Gastrocnemius medialis (tissue), 4 donors: ENCODE results near the gene SUPT20HL1. TPM values are rescaled to one million over a fixed set of nuclear protein-coding genes. Genes with fewer than 3 reads are reported as not detected.
"Not testable (repeated sequence)": the region's sequence is repeated elsewhere in the genome, so short reads cannot be mapped to it uniquely, and the experiment has no call there.

Experiments used
- ATAC-seq, 2 donors: fragments of 150-250 bp; one replicate each; pipeline ENCODE4 v1.9.1; 2016
- DNase-seq, 2 donors: peaks; one replicate each; pipeline ENCODE4 v3.0.0-alpha.2; 2019
- H3K27ac ChIP-seq, 4 donors: fragments of 200-600 bp; sonication (generic); 1 replicate in 1 of 4; 2 replicates in 3 of 4; pipeline ENCODE4 v1.5.1; 2016 to 2018; ENCODE audit warnings: mild to moderate bottlenecking in 2 of 4, moderate library complexity in 1 of 4
- H3K27me3 ChIP-seq, 3 donors: fragments of 200-600 bp; sonication (generic) in 2 of 3; 1 replicate in 1 of 3; 2 replicates in 2 of 3; pipeline versions ENCODE4 v1.5.1 to v1.6.0; 2016 to 2019; ENCODE audit warnings: mild to moderate bottlenecking in 1 of 3, moderate library complexity in 1 of 3
- H3K36me3 ChIP-seq, 2 donors: fragments of 200-600 bp; sonication (generic) in 1 of 2; one replicate each; pipeline ENCODE4 v1.5.1; 2017 to 2018
- H3K4me1 ChIP-seq, 2 donors: fragments of 200-600 bp; sonication (generic) in 1 of 2; one replicate each; pipeline ENCODE4 v1.5.1; 2016 to 2017; ENCODE audit warnings: mild to moderate bottlenecking in 2 of 2
- H3K4me3 ChIP-seq, 4 donors: fragments of 200-600 bp; sonication (generic) in 3 of 4; 1 replicate in 1 of 4; 2 replicates in 3 of 4; pipeline ENCODE4 v1.5.1; 2016 to 2019; ENCODE audit warnings: mild to moderate bottlenecking in 2 of 4
- H3K9me3 ChIP-seq, 3 donors: fragments of 200-600 bp; sonication (generic) in 2 of 3; 1 replicate in 1 of 3; 2 replicates in 2 of 3; pipeline ENCODE4 v1.5.1; 2016 to 2019
- POLR2A ChIP-seq, 2 donors: fragments of 450-650 bp; IDR thresholded peaks; one replicate each; pipeline ENCODE4 v1.6.1; 2017; ENCODE audit warnings: antibody characterized with exemption in 2 of 2, mild to moderate bottlenecking in 2 of 2, moderate library complexity in 2 of 2
- in situ Hi-C, 4 donors: fragments of 200-750 bp; cut with MboI; loops; one replicate each; pipeline versions ENCODE4 v1.15.0 to v1.8.0; 2017; ENCODE audit warnings: low sequenced_read_pairs in 4 of 4
- intact Hi-C: fragments of 100-400 bp; cut with DNase I; formaldehyde crosslinking; loops from one replicate; pipeline ENCODE4 v1.15.1; 2023; ENCODE audit warnings: low total_unique reads
- total RNA-seq, 4 donors: library from RNA; depleted of rRNA; stranded (reverse); fragments of >200 nt; gene quantifications; one replicate each; pipeline versions ENCODE4 v1.1.0 to v1.2.3, GENCODE V29; 2016
- TF ChIP-seq, protein P1 (sequence below), 5 experiments: fragments of 450-650 bp in 3 of 5; fragments of 200-600 bp in 2 of 5; sonication (generic) in 2 of 5; IDR thresholded peaks in 4 of 5; conservative IDR thresholded peaks in 1 of 5; 1 replicate in 4 of 5; 2 replicates in 1 of 5; pipeline ENCODE4 v1.5.1; 2016 to 2019; ENCODE audit warnings: antibody characterized with exemption in 5 of 5, mild to moderate bottlenecking in 3 of 5, moderate library complexity in 3 of 5

The SUPT20HL1 gene
- total RNA-seq, 4 donors from 2014 or later = not detected

DNA sequence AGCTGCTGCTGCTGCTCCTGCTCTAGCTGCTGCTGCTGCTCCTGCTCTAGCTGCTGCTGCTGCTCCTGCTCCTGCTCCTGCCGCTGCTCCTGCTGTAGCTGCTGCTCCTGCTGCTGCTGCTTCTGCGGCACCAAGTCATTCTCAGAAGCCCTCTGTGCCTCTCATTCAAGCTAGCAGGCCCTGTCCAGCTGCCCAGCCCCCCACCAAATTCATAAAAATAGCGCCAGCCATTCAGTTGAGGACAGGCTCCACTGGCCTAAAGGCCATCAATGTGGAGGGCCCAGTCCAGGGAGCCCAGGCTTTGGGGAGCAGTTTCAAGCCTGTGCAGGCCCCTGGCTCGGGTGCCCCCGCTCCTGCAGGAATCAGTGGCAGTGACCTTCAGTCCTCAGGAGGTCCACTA, 3.9 kb downstream of the SUPT20HL1 start:
- Histone ChIP-seq H3K4me3 (no peak overlapping the region), H3K36me3 (no peaks in the 10 kb centered on the region)
- ATAC-seq = no peak

DNA sequence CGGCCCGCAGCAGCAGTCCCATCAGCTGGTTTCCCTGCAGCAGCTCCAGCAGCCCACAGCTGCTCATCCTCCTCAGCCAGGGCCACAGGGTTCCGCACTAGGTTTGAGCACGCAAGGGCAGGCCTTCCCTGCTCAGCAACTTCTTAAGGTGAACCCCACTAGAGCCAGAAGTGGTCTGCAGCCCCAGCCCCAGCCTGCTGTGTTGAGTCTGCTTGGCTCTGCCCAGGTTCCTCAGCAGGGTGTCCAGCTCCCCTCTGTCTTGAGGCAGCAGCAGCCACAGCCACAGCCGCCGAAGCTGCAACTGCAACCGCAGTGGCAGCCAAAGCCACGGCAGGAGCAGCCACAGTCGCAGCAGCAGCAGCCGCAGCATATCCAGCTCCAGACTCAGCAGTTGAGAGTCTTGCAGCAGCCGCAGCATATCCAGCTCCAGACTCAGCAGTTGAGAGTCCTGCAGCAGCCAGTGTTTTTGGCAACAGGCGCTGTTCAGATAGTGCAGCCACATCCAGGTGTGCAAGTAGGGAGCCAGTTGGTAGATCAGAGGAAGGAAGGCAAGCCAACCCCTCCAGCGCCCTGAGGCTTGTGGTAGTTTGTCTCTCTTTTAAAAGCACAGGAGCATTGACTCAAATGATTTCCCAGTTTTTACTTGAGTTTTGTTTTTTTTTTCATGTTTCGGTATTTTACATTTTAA, 4.6 kb downstream of the SUPT20HL1 start:
- Histone ChIP-seq H3K9me3 (no peaks in the 10 kb centered on the region), H3K36me3 (no peaks in the 10 kb centered on the region), H3K27ac (no peak overlapping the region), H3K4me1 (no peaks in the 10 kb centered on the region), H3K4me3 (no peak overlapping the region), H3K27me3 (no peaks in the 10 kb centered on the region)
- intact Hi-C loops = no loop called here
- TF ChIP-seq, protein P1, sequence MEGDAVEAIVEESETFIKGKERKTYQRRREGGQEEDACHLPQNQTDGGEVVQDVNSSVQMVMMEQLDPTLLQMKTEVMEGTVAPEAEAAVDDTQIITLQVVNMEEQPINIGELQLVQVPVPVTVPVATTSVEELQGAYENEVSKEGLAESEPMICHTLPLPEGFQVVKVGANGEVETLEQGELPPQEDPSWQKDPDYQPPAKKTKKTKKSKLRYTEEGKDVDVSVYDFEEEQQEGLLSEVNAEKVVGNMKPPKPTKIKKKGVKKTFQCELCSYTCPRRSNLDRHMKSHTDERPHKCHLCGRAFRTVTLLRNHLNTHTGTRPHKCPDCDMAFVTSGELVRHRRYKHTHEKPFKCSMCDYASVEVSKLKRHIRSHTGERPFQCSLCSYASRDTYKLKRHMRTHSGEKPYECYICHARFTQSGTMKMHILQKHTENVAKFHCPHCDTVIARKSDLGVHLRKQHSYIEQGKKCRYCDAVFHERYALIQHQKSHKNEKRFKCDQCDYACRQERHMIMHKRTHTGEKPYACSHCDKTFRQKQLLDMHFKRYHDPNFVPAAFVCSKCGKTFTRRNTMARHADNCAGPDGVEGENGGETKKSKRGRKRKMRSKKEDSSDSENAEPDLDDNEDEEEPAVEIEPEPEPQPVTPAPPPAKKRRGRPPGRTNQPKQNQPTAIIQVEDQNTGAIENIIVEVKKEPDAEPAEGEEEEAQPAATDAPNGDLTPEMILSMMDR (IDR thresholded peaks at IDR 0.05 in 4 of 5, conservative IDR thresholded peaks at IDR 0.05 in 1 of 5) = no peak
- TF ChIP-seq POLR2A (IDR thresholded peaks at IDR 0.05) = no peak
- in situ Hi-C loops = no loop called here
- ATAC-seq (no peak), DNase-seq (no peak)

More for the DNA sequence above, 3.9 kb downstream of the SUPT20HL1 start:
- in situ Hi-C loops (no loop called here), intact Hi-C loops (no loop called here)
- no peaks in the 10 kb centered on the region for H3K27me3 ChIP-seq
- TF ChIP-seq POLR2A (IDR thresholded peaks at IDR 0.05) = no peak
- TF ChIP-seq, protein P1 (IDR thresholded peaks at IDR 0.05 in 4 of 5, conservative IDR thresholded peaks at IDR 0.05 in 1 of 5) = no peak
- DNase-seq = no peak
- no peaks in the 10 kb centered on the region for H3K4me1 ChIP-seq
- H3K27ac ChIP-seq = no peak overlapping the region
- H3K9me3 ChIP-seq = no peaks in the 10 kb centered on the region

DNA sequence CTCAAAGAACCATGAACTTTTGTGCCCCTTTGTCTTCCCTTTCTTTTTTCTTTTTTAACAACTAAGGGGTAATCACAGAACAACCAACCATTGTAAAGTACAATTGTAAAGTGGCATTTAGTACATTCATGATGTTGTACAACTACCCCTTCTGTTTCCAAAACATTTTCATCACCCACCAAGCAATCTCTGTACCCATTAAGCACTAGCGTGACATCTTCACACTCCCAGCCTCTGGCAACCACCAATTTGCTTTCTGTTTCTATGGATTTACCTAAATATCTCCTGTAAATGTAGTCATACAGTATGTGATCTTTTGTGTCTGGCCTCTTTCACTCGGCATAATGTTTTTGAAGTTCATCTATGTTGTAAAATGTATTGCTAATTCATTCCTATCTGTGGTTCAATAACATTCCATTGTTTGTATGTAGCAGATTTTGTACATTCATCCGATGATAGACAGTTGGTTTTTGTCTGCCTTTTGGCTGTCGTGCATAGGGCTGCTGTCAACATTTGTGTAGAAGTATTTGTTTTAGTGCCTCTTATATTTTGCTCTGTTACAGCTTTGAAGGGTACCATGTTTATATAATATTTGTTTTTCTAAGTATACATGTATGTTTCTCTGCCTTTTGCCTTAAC, 6.4 kb downstream of the SUPT20HL1 start:
- H3K36me3 ChIP-seq, DNase-seq, H3K27me3 ChIP-seq, H3K4me3 ChIP-seq, H3K27ac ChIP-seq, intact Hi-C loops, H3K4me1 ChIP-seq, ATAC-seq, H3K9me3 ChIP-seq, in situ Hi-C loops: not testable (repeated sequence)

DNA sequence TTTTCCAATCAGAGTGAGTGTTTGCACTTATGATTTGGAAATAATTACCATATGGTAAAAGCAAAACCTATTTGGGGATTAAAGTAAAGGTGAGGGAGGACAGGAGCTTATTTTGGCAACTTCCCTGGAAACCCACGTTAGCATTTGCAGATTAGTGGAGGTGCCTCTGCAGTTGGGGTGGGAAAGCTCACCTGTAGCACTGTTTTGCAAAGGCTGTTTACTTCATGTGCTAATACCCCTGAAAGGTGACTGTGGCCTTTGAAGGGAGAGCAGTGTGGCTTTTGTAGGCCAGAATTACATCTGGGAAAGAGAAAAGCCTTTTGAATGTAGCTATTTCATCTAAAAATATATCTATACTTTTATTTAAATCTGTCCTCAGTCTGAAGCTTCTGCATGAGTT, 9.4 kb downstream of the SUPT20HL1 start:
- intact Hi-C loops (no loop called here), in situ Hi-C loops (no loop called here)
- H3K9me3 ChIP-seq = no peaks in the 10 kb centered on the region
- no peaks in the 10 kb centered on the region for H3K4me1 ChIP-seq
- TF ChIP-seq, protein P1 (IDR thresholded peaks at IDR 0.05 in 4 of 5, conservative IDR thresholded peaks at IDR 0.05 in 1 of 5) = no peak
- no peak for TF ChIP-seq POLR2A (IDR thresholded peaks at IDR 0.05)
- no peak for ATAC-seq
- no peaks in the 10 kb centered on the region for H3K36me3 ChIP-seq
- no peak overlapping the region for H3K4me3 ChIP-seq
- H3K27me3 ChIP-seq = no peaks in the 10 kb centered on the region
- no peak overlapping the region for H3K27ac ChIP-seq
- DNase-seq = no peak

DNA sequence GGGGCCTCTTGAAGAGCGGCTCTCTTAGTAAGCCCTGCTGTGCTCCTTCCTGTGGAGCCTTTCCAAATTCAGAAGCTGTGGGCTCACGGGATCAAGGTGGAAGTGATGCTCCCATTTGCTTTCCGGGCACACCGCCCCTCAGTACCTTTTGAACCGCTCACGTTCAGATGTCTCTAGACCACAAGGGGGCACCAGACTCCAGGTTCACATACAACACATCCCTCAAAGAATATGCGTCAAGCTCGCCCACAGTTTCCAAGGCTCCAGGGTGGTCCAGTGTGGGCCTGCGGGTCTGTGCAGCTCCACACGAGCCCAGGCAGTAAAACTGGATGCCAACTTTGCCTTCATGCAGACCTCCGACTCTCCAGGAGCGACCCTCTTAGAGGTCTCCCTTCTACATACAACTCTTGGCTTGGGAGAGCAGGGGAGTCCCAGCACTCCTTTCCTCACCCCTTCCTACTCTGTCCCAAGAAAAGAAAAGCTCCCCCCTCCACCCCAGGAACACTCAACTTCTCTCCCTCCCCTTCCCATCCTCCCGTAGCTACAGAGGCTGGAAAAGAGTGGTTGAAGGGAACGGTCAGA, 11.0 kb downstream of the SUPT20HL1 start:
- Histone ChIP-seq H3K4me1 (no peaks in the 10 kb centered on the region), H3K4me3 (no peak overlapping the region), H3K27ac (no peak overlapping the region), H3K36me3 (no peaks in the 10 kb centered on the region), H3K9me3 (no peaks in the 10 kb centered on the region), H3K27me3 (no peaks in the 10 kb centered on the region)
- TF ChIP-seq, protein P1 (IDR thresholded peaks at IDR 0.05 in 4 of 5, conservative IDR thresholded peaks at IDR 0.05 in 1 of 5) = peak in 3 of 5 experiments; percentile 27 to 56 (median 38)
- no peak for TF ChIP-seq POLR2A (IDR thresholded peaks at IDR 0.05)
- in situ Hi-C loops (no loop called here), intact Hi-C loops (no loop called here)
- peak in 1 of 2 donors; percentile 16 for DNase-seq
- no peak for ATAC-seq
